Neural progenitor cell (in vitro differentiated cells): ENCODE measurements around the gene MOSMO. TPM values are rescaled to one million over a fixed set of nuclear protein-coding genes. Genes with fewer than 3 reads are reported as not detected.
"Not testable (repeated sequence)": the region's sequence is repeated elsewhere in the genome, so short reads cannot be mapped to it uniquely, and the experiment has no call there.

Experiments
- DNase-seq: peaks from one replicate; pipeline ENCODE4 v3.0.0-alpha.2; 2016; ENCODE audit warnings: low spot score
- H2AFZ ChIP-seq: fragments of 200-600 bp; sonication (generic); replicated peaks from 2 replicates; pipeline ENCODE4 v1.6.1; 2016; ENCODE audit warnings: antibody characterized with exemption
- H3F3A ChIP-seq: fragments of 200-600 bp; sonication (generic); 2 replicates; pipeline ENCODE4 v1.6.1; 2016; ENCODE audit warnings: antibody characterized with exemption, low read depth
- H3K27ac ChIP-seq: fragments of 200-600 bp; sonication (generic); 2 replicates; pipeline ENCODE4 v1.5.1; 2016; ENCODE audit warnings: mild to moderate bottlenecking
- H3K27me3 ChIP-seq: fragments of 200-600 bp; sonication (generic); 2 replicates; pipeline ENCODE4 v1.6.1; 2016; ENCODE audit warnings: mild to moderate bottlenecking, moderate library complexity
- H3K36me3 ChIP-seq: fragments of 200-600 bp; sonication (generic); 2 replicates; pipeline ENCODE4 v1.5.1; 2016
- H3K4me1 ChIP-seq: fragments of 200-600 bp; sonication (generic); 2 replicates; pipeline ENCODE4 v1.6.1; 2016; ENCODE audit warnings: mixed run types
- H3K4me2 ChIP-seq: fragments of 200-600 bp; sonication (generic); 2 replicates; pipeline ENCODE4 v1.6.1; 2016
- H3K4me3 ChIP-seq: fragments of 200-600 bp; sonication (generic); 2 replicates; pipeline ENCODE4 v1.5.1; 2016
- H3K79me2 ChIP-seq: fragments of 200-600 bp; sonication (generic); 2 replicates; pipeline ENCODE4 v1.6.1; 2016; ENCODE audit warnings: low read depth
- H3K9ac ChIP-seq: fragments of 200-600 bp; sonication (generic); 2 replicates; pipeline ENCODE4 v1.6.1; 2016
- H3K9me3 ChIP-seq: fragments of 200-600 bp; sonication (generic); 2 replicates; pipeline ENCODE4 v1.5.1; 2016; ENCODE audit warnings: low read depth
- H4K20me1 ChIP-seq: fragments of 200-600 bp; sonication (generic); 2 replicates; pipeline ENCODE4 v1.6.1; 2016; ENCODE audit warnings: low read depth
- H3K27ac Mint-ChIP-seq: 3 replicates; pipeline ENCODE4 v1.8.0; 2021; ENCODE audit warnings: mixed read lengths
- H3K27me3 Mint-ChIP-seq: 2 replicates; pipeline ENCODE4 v1.8.0; 2022; ENCODE audit warnings: low read depth, mild to moderate bottlenecking, inconsistent platforms, moderate library complexity, mixed read lengths; ENCODE audit not compliant: insufficient read depth
- H3K36me3 Mint-ChIP-seq: 3 replicates; pipeline ENCODE4 v1.8.0; 2021; ENCODE audit warnings: mixed read lengths
- H3K4me1 Mint-ChIP-seq: 3 replicates; pipeline ENCODE4 v1.8.0; 2021; ENCODE audit warnings: mixed read lengths
- H3K4me3 Mint-ChIP-seq: 3 replicates; pipeline ENCODE4 v1.8.0; 2021; ENCODE audit warnings: mild to moderate bottlenecking, moderate library complexity, mixed read lengths
- H3K9me3 Mint-ChIP-seq: 3 replicates; pipeline ENCODE4 v1.8.0; 2020; ENCODE audit warnings: mixed read lengths
- EZH2 ChIP-seq: fragments of 200-600 bp; sonication (generic); IDR thresholded peaks from 2 replicates; pipeline ENCODE4 v1.6.1; 2017; ENCODE audit warnings: antibody characterized with exemption, mild to moderate bottlenecking, moderate library complexity
- EZH2phosphoT487 ChIP-seq: fragments of 200-600 bp; sonication (generic); IDR thresholded peaks from 2 replicates; pipeline ENCODE4 v1.6.1; 2017; ENCODE audit warnings: antibody characterized with exemption
- total RNA-seq: library from RNA; depleted of rRNA; stranded (reverse); fragments of >200 nt; gene quantifications from 2 replicates; pipeline ENCODE4 v1.2.3, GENCODE V29; 2015; ENCODE audit warnings: low replicate concordance
- TF ChIP-seq, protein P1 (sequence below): fragments of 200-600 bp; sonication (generic); IDR thresholded peaks from 2 replicates; pipeline ENCODE4 v1.5.1; 2017; ENCODE audit warnings: antibody characterized with exemption, mild to moderate bottlenecking

Gene MOSMO
- total RNA-seq, 1 donor from 2014 or later: 35.2 TPM

DNA sequence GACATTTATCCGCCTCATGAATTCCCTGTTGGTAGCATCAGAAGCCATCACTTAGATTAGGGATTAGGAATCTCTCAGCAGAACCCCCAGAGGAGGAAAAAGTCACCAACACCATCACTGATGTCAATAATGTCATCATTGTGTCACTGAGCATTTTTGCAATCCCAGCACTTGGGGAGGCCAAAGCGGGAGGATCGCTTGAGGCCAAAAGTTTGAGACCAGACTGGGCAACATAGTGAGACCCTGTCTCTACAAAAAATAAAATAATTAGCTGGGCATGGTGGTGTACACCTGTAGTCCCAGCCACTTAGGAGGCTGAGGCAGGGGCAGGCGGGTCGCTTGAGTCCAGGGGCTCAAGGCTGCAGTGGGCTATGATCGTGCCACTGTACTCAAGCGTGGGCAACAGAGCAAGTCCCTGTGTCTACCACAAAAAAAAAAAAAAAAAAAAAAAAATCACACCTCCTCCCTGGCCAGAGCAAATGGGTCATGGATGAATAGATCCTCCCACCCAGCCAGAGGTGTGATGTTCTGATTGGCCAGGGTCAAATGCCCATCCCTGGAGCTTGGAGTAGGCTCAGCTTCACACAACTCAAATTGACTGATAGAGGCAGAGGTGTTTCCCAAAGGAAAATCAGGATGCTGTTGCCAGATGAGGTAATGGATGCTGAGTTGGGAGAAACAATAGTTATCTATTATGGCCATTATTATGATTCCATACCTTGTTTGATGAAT lies 116.0 kb downstream of the MOSMO start:
- H3K9ac ChIP-seq: no peak overlapping the region
- no peaks in the 10 kb centered on the region for H3K79me2 ChIP-seq
- Mint-ChIP-seq H3K4me1 (no peaks in the 10 kb centered on the region), H3K36me3 (no peaks in the 10 kb centered on the region), H3K4me3 (no peak overlapping the region), H3K9me3 (no peaks in the 10 kb centered on the region), H3K27me3 (peaks cover 2% of the 10 kb centered on the region), H3K27ac (no peak overlapping the region)
- H3K4me3 ChIP-seq: no peak overlapping the region
- no peaks in the 10 kb centered on the region for H4K20me1 ChIP-seq
- H3K27me3 ChIP-seq: no peaks in the 10 kb centered on the region
- TF ChIP-seq, protein P1, sequence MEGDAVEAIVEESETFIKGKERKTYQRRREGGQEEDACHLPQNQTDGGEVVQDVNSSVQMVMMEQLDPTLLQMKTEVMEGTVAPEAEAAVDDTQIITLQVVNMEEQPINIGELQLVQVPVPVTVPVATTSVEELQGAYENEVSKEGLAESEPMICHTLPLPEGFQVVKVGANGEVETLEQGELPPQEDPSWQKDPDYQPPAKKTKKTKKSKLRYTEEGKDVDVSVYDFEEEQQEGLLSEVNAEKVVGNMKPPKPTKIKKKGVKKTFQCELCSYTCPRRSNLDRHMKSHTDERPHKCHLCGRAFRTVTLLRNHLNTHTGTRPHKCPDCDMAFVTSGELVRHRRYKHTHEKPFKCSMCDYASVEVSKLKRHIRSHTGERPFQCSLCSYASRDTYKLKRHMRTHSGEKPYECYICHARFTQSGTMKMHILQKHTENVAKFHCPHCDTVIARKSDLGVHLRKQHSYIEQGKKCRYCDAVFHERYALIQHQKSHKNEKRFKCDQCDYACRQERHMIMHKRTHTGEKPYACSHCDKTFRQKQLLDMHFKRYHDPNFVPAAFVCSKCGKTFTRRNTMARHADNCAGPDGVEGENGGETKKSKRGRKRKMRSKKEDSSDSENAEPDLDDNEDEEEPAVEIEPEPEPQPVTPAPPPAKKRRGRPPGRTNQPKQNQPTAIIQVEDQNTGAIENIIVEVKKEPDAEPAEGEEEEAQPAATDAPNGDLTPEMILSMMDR: no peak
- TF ChIP-seq EZH2phosphoT487: no peak
- no peak for TF ChIP-seq EZH2
- H2AFZ ChIP-seq: no peak overlapping the region
- no peaks in the 10 kb centered on the region for H3K4me1 ChIP-seq
- no peak overlapping the region for H3K27ac ChIP-seq
- no peaks in the 10 kb centered on the region for H3K36me3 ChIP-seq
- H3K4me2 ChIP-seq: no peak overlapping the region
- no peaks in the 10 kb centered on the region for H3K9me3 ChIP-seq
- no peaks in the 10 kb centered on the region for H3F3A ChIP-seq
- DNase-seq: no peak

DNA sequence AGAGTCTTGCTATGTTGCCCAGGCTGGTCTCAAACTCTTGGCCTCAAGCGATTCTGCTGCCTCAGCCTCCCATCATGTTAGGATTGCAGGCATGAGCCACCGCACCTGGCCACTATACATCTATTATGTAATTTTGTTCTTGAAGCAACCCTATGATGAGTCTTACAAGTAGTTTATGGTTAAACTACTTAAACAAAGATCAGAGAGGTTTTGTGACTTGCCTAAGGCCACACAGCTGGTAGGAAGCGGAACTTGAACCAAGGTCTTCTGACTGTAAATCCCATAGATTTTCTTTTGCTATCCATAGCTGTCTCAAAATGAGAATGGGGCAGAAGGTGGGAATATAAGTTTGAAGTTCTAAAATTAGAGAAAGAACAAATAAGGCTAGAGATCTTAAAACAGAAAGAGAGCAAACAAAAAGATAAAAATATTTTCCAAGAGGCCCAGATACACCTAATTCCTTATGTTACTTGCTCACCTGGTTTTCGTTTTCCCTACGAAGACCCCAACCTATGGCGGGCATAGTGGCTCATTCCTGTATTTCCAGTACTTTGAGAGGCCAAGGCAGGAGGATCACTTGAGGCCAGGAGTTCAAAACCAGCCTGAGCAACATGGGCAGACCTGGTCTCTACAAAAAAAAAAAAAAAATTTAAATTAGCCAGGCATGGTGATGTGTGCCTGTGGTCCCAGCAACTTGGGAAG lies 116.8 kb downstream of the MOSMO start:
- H3K4me2 ChIP-seq: no peak overlapping the region
- Mint-ChIP-seq H3K4me1 (no peaks in the 10 kb centered on the region), H3K27ac (no peak overlapping the region), H3K36me3 (no peaks in the 10 kb centered on the region), H3K27me3 (peaks cover 2% of the 10 kb centered on the region), H3K9me3 (no peaks in the 10 kb centered on the region), H3K4me3 (no peak overlapping the region)
- no peak overlapping the region for H3K4me3 ChIP-seq
- no peaks in the 10 kb centered on the region for H3K36me3 ChIP-seq
- H2AFZ ChIP-seq: no peak overlapping the region
- DNase-seq: no peak
- no peaks in the 10 kb centered on the region for H3K27me3 ChIP-seq
- H3K9ac ChIP-seq: no peak overlapping the region
- H3K9me3 ChIP-seq: no peaks in the 10 kb centered on the region
- TF ChIP-seq EZH2 (no peak), EZH2phosphoT487 (no peak)
- TF ChIP-seq, protein P1: no peak
- no peaks in the 10 kb centered on the region for H3K79me2 ChIP-seq
- H3K4me1 ChIP-seq: no peaks in the 10 kb centered on the region
- no peaks in the 10 kb centered on the region for H3F3A ChIP-seq
- H4K20me1 ChIP-seq: no peaks in the 10 kb centered on the region
- H3K27ac ChIP-seq: no peak overlapping the region

DNA sequence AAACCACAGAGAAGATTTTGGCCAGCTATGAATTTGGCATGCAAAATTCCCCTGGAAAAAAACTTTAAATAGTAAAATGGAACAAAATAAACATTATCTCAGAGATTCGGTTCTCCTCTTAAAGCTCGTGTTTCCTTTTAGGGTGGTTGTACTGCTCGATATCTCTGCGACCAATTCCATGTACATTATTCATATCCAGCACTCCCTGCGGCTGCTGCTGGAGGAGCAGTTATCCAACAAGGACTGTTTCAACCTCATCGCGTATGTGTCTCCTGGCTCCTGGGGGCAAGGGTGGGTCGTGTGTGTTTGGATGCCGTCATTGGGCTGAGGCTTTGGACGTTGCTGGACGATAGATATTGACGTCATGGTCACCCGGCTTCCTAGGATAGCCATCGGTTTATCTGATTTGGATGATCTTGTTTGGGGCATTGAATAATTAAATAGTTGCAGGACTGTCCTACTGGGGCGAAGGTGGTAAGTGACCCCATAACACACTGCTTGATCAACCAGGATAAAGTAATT lies 118.2 kb downstream of the MOSMO start:
- Histone ChIP-seq H3F3A (no peaks in the 10 kb centered on the region), H3K79me2 (no peaks in the 10 kb centered on the region), H3K27me3 (no peaks in the 10 kb centered on the region), H3K36me3 (no peaks in the 10 kb centered on the region), H2AFZ (no peak overlapping the region), H3K4me3 (no peak overlapping the region), H3K9me3 (no peaks in the 10 kb centered on the region), H3K4me1 (no peaks in the 10 kb centered on the region), H3K27ac (no peak overlapping the region), H4K20me1 (no peaks in the 10 kb centered on the region), H3K4me2 (no peak overlapping the region), H3K9ac (no peak overlapping the region)
- DNase-seq: no peak
- Mint-ChIP-seq H3K36me3 (no peaks in the 10 kb centered on the region), H3K4me3 (no peak overlapping the region), H3K27ac (no peak overlapping the region), H3K27me3 (peaks cover 2% of the 10 kb centered on the region), H3K4me1 (no peaks in the 10 kb centered on the region), H3K9me3 (no peaks in the 10 kb centered on the region)
- no peak for TF ChIP-seq EZH2
- TF ChIP-seq, protein P1: no peak
- no peak for TF ChIP-seq EZH2phosphoT487

DNA sequence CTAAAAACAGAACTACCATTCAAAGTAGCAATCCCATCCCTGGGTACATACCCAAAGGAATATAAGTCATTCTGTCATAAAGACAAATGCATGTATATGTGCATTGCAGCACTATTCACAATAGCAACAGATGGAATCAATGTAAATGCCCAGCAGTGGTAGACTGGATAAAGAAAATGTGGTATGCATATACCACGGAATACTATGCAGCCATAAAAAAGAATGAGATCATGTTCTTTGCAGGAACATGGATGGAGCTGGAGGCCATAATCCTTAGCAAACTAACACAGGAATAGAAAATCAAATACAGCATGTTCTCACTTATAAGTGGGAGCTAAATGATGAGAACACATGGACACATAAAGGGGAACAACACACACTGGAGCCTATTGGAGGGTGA lies 120.6 kb downstream of the MOSMO start:
- DNase-seq, H3K27ac ChIP-seq: not testable (repeated sequence)

More for the DNA sequence above, 120.6 kb downstream of the MOSMO start:
- H3K27me3 Mint-ChIP-seq, H3K4me2 ChIP-seq, H3K9me3 ChIP-seq, H2AFZ ChIP-seq, H4K20me1 ChIP-seq, H3K4me3 Mint-ChIP-seq, H3K4me1 ChIP-seq, H3K9me3 Mint-ChIP-seq, H3K4me1 Mint-ChIP-seq, H3K9ac ChIP-seq, H3K27ac Mint-ChIP-seq, H3K27me3 ChIP-seq, H3K36me3 ChIP-seq, H3K4me3 ChIP-seq, H3K79me2 ChIP-seq, H3F3A ChIP-seq, H3K36me3 Mint-ChIP-seq: not testable (repeated sequence)
